GM23338 (cell line): ENCODE results near the gene TBC1D19.

ENCODE experiments used
- CREB1 ChIP-seq: fragments of 250-450 bp; sonication (Bioruptor Pico); IDR thresholded peaks from 2 replicates; pipeline ENCODE4 v1.5.0; 2020; ENCODE audit warnings: low read depth, mild to moderate bottlenecking, moderate library complexity
- CTCF ChIP-seq, 2 experiments: fragments of 200-600 bp in 1 of 2; sonication (generic) in 1 of 2; conservative IDR thresholded peaks; 2 replicates each; pipeline versions ENCODE4 v1.5.1 to v1.6.1; 2016 to 2017; ENCODE audit warnings: antibody characterized with exemption in 2 of 2, low read depth in 2 of 2, mild to moderate bottlenecking in 2 of 2, moderate library complexity in 1 of 2
- ETS1 ChIP-seq: IDR thresholded peaks from 2 replicates; pipeline ENCODE4 v1.6.1; 2016; ENCODE audit warnings: antibody characterized with exemption
- EZH2 ChIP-seq: fragments of 200-600 bp; sonication (generic); IDR thresholded peaks from one replicate; pipeline ENCODE4 v1.8.0; 2017; ENCODE audit warnings: antibody characterized with exemption, mild to moderate bottlenecking, low read depth; ENCODE audit not compliant: unreplicated experiment
- EZH2phosphoT487 ChIP-seq: fragments of 200-600 bp; sonication (generic); IDR thresholded peaks from one replicate; pipeline ENCODE4 v1.8.1; 2018; ENCODE audit warnings: antibody characterized with exemption; ENCODE audit not compliant: unreplicated experiment
- JUNB ChIP-seq: IDR thresholded peaks from one replicate; pipeline ENCODE4 v1.6.1; 2016; ENCODE audit warnings: antibody characterized with exemption; ENCODE audit not compliant: unreplicated experiment
- POLR2AphosphoS5 ChIP-seq: IDR thresholded peaks from 2 replicates; pipeline ENCODE4 v1.6.1; 2016; ENCODE audit warnings: antibody characterized with exemption, low read depth
- REST ChIP-seq: IDR thresholded peaks from one replicate; pipeline ENCODE4 v1.6.1; 2018; ENCODE audit warnings: antibody characterized with exemption; ENCODE audit not compliant: unreplicated experiment
- ZNF114 ChIP-seq: fragments of 250-450 bp; sonication (Bioruptor Pico); IDR thresholded peaks from 2 replicates; pipeline ENCODE4 v1.5.0; 2020; ENCODE audit warnings: mild to moderate bottlenecking, moderate library complexity
- ZNF331 ChIP-seq: fragments of 250-450 bp; sonication (Bioruptor Pico); IDR thresholded peaks from 2 replicates; pipeline ENCODE4 v1.5.0; 2020; ENCODE audit warnings: low read depth, mild to moderate bottlenecking, moderate library complexity

- TF ChIP-seq CTCF (conservative IDR thresholded peaks at IDR 0.05; ENCODE audit: low read depth in 2 of 2) (no peak), ZNF114 (CRISPR knock-in tag) (no peak), REST (no peak), EZH2 (no peak), POLR2AphosphoS5 (no peak), JUNB (no peak), EZH2phosphoT487 (no peak), CREB1 (no peak), ETS1 (no peak), ZNF331 (CRISPR knock-in tag) (no peak)
These were observed 198.9 kb downstream of the TBC1D19 start for GRCh38 chr4:26782830-26783202.
